NCI-H748 treated with DMSO at 0.1 percent for 48 hours (cell line): ENCODE results near the gene CARHSP1.
A peak's percentile ranks its signal among the peaks of the same experiment; 100 is the strongest.
"Not testable (repeated sequence)": the region's sequence is repeated elsewhere in the genome, so short reads cannot be mapped to it uniquely, and the experiment has no call there.

ENCODE experiments used
- DNase-seq: peaks from one replicate; lab custom pipeline; 2025; lab: John Stamatoyannopoulos, UW

CARHSP1 gene

GRCh38 chr16:8868416-8869211 is at the start of gene CARHSP1:
TSS of gene CARHSP1 (minus strand) at chr16:8869006. CDS start at chr16:8859328, 9,678 bp downstream.
- peak; percentile 58 for DNase-seq

GRCh38 chr16:8917336-8917735 is 48.5 kb upstream of the CARHSP1 start:
- not testable (repeated sequence) for DNase-seq

- no peak for DNase-seq
Observed at GRCh38 chr16:8916541-8917225, 47.9 kb upstream of the CARHSP1 start.

- no peak for DNase-seq
Observed at GRCh38 chr16:8915722-8916301, 47.0 kb upstream of the CARHSP1 start.

- no peak for DNase-seq
Observed at GRCh38 chr16:8914098-8914497, 45.3 kb upstream of the CARHSP1 start.

GRCh38 chr16:8912793-8913192 is 44.0 kb upstream of the CARHSP1 start:
- no peak for DNase-seq

- DNase-seq = no peak
Observed at GRCh38 chr16:8910811-8911210, 42.0 kb upstream of the CARHSP1 start.

- no peak for DNase-seq
Observed at GRCh38 chr16:8908810-8909468, 40.1 kb upstream of the CARHSP1 start.

GRCh38 chr16:8907096-8907495 is 38.3 kb upstream of the CARHSP1 start:
- no peak for DNase-seq

GRCh38 chr16:8905795-8906591 is 37.2 kb upstream of the CARHSP1 start:
- DNase-seq = no peak

GRCh38 chr16:8905168-8905762 is 36.5 kb upstream of the CARHSP1 start:
- peak; percentile 9 for DNase-seq

- no peak for DNase-seq
Observed at GRCh38 chr16:8904018-8904430, 35.2 kb upstream of the CARHSP1 start.

- no peak for DNase-seq
Observed at GRCh38 chr16:8903004-8903403, 34.2 kb upstream of the CARHSP1 start.

- no peak for DNase-seq
Observed at GRCh38 chr16:8901320-8901861, 32.6 kb upstream of the CARHSP1 start.

- DNase-seq = no peak
Observed at GRCh38 chr16:8900343-8900742, 31.5 kb upstream of the CARHSP1 start.

- DNase-seq = no peak
Observed at GRCh38 chr16:8899709-8900317, 31.0 kb upstream of the CARHSP1 start.

GRCh38 chr16:8898660-8899318 is 30.0 kb upstream of the CARHSP1 start:
- no peak for DNase-seq

GRCh38 chr16:8894736-8895334 is 26.0 kb upstream of the CARHSP1 start:
- no peak for DNase-seq

- no peak for DNase-seq
Observed at GRCh38 chr16:8893976-8894690, 25.3 kb upstream of the CARHSP1 start.
